K562 (cell line): Measurements from ENCODE around the gene DIPK1B. TPM values are rescaled to one million over a fixed set of nuclear protein-coding genes. Genes with fewer than 3 reads are reported as not detected.

Experiments
- AFF4 ChIP-seq: sonication (generic); formaldehyde crosslinking; IDR thresholded peaks from 2 replicates; pipeline ENCODE4 v1.8.0; 2023; ENCODE audit warnings: mild to moderate bottlenecking, missing genetic modification reagents
- ARID2 ChIP-seq: fragments of 450-650 bp; IDR thresholded peaks from 2 replicates; pipeline ENCODE4 v1.6.1; 2017; ENCODE audit warnings: antibody characterized with exemption, mild to moderate bottlenecking
- GABPB2 ChIP-seq: fragments of 250-450 bp; sonication (Bioruptor Pico); conservative IDR thresholded peaks from 2 replicates; pipeline ENCODE4 v1.5.1; 2021; ENCODE audit warnings: mild to moderate bottlenecking
- MAFK ChIP-seq: IDR thresholded peaks from 2 replicates; pipeline ENCODE4 v1.6.1; 2011; ENCODE audit warnings: low read length, improper control_type of control experiment
- MEF2A ChIP-seq: IDR thresholded peaks from 2 replicates; pipeline ENCODE4 v1.6.1; 2011; ENCODE audit warnings: low read depth, mild to moderate bottlenecking, low read length, moderate library complexity; ENCODE audit not compliant: control insufficient read depth
- TEAD2 ChIP-seq: fragments of 450-650 bp; IDR thresholded peaks from 2 replicates; pipeline ENCODE4 v1.6.1; 2016; ENCODE audit warnings: missing genetic modification characterization, control low read depth, missing compliant biosample characterization
- XRCC3 ChIP-seq: fragments of 450-650 bp; IDR thresholded peaks from 2 replicates; pipeline ENCODE4 v1.6.1; 2017; ENCODE audit warnings: mild to moderate bottlenecking, moderate library complexity
- ZBTB17 ChIP-seq: fragments of 450-650 bp; formaldehyde crosslinking; IDR thresholded peaks from 2 replicates; pipeline ENCODE4 v1.4.0; 2020; ENCODE audit warnings: mild to moderate bottlenecking
- ZBTB7A ChIP-seq: IDR thresholded peaks from 2 replicates; pipeline ENCODE4 v1.6.1; 2011; ENCODE audit warnings: low read depth, mild to moderate bottlenecking, low read length, moderate library complexity, borderline replicate concordance; ENCODE audit not compliant: control insufficient read depth
- ZMIZ1 ChIP-seq, 2 experiments: fragments of 150-350 bp in 1 of 2; IDR thresholded peaks; 2 replicates each; pipeline ENCODE4 v1.6.1; 2012 to 2016; ENCODE audit warnings: low read depth in 2 of 2, low read length in 2 of 2, mild to moderate bottlenecking in 1 of 2, moderate library complexity in 1 of 2
- ZNF174 ChIP-seq: fragments of 250-450 bp; sonication (Bioruptor Pico); IDR thresholded peaks from 2 replicates; pipeline ENCODE4 v1.4.0; 2020; ENCODE audit warnings: mild to moderate bottlenecking
- ZNF24 ChIP-seq: fragments of 450-650 bp; IDR thresholded peaks from 2 replicates; pipeline ENCODE4 v1.6.1; 2016
- ZNF3 ChIP-seq: fragments of 250-450 bp; sonication (Bioruptor Pico); IDR thresholded peaks from 2 replicates; pipeline ENCODE4 v1.5.0; 2021; ENCODE audit warnings: mild to moderate bottlenecking, moderate library complexity
- ZNF518B ChIP-seq: fragments of 250-450 bp; sonication (Bioruptor Pico); IDR thresholded peaks from 2 replicates; pipeline ENCODE4 v1.5.0; 2021; ENCODE audit warnings: mild to moderate bottlenecking, moderate library complexity
- ZNF766 ChIP-seq: fragments of 200-800 bp; sonication (Bioruptor generic); conservative IDR thresholded peaks from 2 replicates; pipeline ENCODE4 v1.6.1; 2016; ENCODE audit warnings: missing genetic modification characterization, missing compliant biosample characterization
- polyA plus RNA-seq, 8 experiments: library from polyadenylated mRNA; depleted of rRNA in 4 of 8; stranded (reverse) in 5 of 8; unstranded in 3 of 8; fragments of >200 nt; fragmentation: Nextera tagmentation in 2 of 8; fragmentation: Illumina TruSeq in 1 of 8; extraction: Ambion mirVana in 2 of 8; extraction: Trizol in 1 of 8; gene quantifications; 2 replicates each; pipeline versions ENCODE4 v1.2.1 to v1.2.3, GENCODE V29; 2011 to 2014; ENCODE audit warnings: inconsistent platforms in 1 of 8, missing spikeins in 1 of 8
- total RNA-seq, 7 experiments: library from RNA; depleted of rRNA in 6 of 7; stranded (reverse); fragments of >200 nt in 6 of 7; fragmentation: Illumina TruSeq in 2 of 7; extraction: Trizol in 2 of 7; gene quantifications; 2 replicates each; pipeline versions ENCODE4 v1.2.1 to v1.2.3, GENCODE V29; 2011 to 2021; ENCODE audit warnings: low replicate concordance in 1 of 7

The DIPK1B gene
- total and polyA plus RNA-seq, 9 of the 15 experiments (the other 6 are each of a cell fraction or from before 2014, with no cell fraction given), result 0.08 to 22.3 (median 5.9) TPM

GRCh38 chr9:136686794-136687711 is 25.3 kb upstream of the DIPK1B start, which contains the start of gene AGPAT2 (continued):
- TF ChIP-seq ZNF518B (CRISPR knock-in tag) (no peak), TEAD2 (tag) (no peak), MEF2A (no peak), MAFK (no peak), GABPB2 (CRISPR knock-in tag) (no peak), XRCC3 (no peak), ZNF3 (CRISPR knock-in tag) (no peak), ZNF766 (CRISPR knock-in tag) (no peak; the same call in 1 of the 2 replicates), ZBTB7A (peak; percentile 60; the same call in 1 of the 2 replicates), AFF4 (CRISPR knock-in tag) (no peak; the same call in 1 of the 2 replicates), ZNF24 (no peak), ARID2 (no peak), ZMIZ1 (IDR thresholded peaks at IDR 0.05; ENCODE audit: low read depth in 2 of 2, low read length in 2 of 2) (no peak), ZNF174 (CRISPR knock-in tag) (no peak), ZBTB17 (CRISPR knock-in tag) (0 out of 2 replicates have a peak, but pooled peaks have one; percentile 21)
